A549 treated with DMSO at 1 μM for 4 hours (cell line): ENCODE data around the gene GPS1. TPM values are rescaled to one million over a fixed set of nuclear protein-coding genes. Genes with fewer than 3 reads are reported as not detected.

Source experiments
- total RNA-seq: library from RNA; stranded (reverse); fragments of 200-300 nt; extraction: Qiagen RNA extraction; gene quantifications from 5 replicates; pipeline ENCODE4 v1.2.3, GENCODE V29; 2022; ENCODE audit warnings: low read depth

The GPS1 gene
- total RNA-seq = 117 to 153 TPM (median 134 TPM) in 5 replicates

DNA sequence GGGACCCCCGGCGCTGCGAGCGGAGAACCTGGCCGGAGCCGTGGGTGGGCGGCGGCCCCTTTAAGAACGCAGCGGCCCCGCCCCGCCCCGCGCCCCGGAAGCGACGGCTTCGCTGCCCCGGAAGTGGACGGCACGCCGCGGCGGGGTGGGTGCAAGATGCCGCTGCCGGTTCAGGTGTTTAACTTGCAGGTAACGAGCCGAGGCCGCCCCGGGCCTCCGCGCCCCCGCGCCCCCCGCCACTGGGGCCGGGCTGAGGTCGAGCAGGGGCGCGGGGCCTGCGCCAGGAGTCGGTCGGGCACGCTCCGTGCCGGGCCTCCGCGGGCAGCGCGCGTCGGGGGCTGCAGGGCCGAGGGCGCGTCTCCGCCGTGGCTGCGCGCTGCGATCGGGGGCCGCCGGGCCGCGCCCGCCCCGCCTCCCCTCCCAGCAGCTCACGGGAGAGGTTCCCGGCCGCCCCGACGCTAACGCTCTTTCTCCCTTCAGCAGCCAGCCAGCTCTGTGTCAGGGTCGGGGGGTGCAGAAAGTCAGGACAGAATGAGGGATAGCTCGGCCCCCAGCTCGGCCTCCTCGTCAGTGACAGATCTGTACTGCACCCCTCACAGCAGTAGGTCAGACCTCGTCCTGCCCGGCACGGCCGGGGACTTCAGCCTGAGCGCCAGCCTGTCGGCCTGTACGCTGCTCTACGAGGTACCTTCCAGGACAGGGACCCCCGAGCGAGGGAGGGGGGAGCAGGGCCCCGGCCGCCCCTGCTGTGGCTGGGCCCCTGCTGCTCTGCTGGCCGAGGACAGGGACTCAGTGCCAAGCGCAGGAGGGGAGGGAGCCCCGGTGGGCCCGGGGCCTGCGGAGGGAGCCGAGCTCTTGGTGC lies at the start of gene GPS1, which contains the start of gene RFNG:
TSS of gene GPS1 (plus strand) at position 123 of the 862 bp plus-strand sequence. CDS start at position 157, 34 bp downstream.
TSS of gene RFNG (minus strand) at position 36 of the 862 bp plus-strand sequence. CDS start 45 bp downstream, outside the sequence.

GRCh38 chr17:82022310-82022980 lies 29.3 kb upstream of the GPS1 start, which contains the start of gene CENPX:
Gene CENPX (minus strand): TSS chr17:82022878. CDS start chr17:82022861, 17 bp downstream.

GRCh38 chr17:82022981-82023446 lies 28.7 kb upstream of the GPS1 start, which contains the start of gene LRRC45:
Gene LRRC45 (plus strand): TSS chr17:82023305. CDS start chr17:82023644, 339 bp downstream.

GRCh38 chr17:82031303-82031884 lies 20.3 kb upstream of the GPS1 start, which contains the start of gene RAC3:
Gene RAC3 (plus strand): TSS chr17:82031678. CDS start chr17:82031762, 84 bp downstream.

DNA sequence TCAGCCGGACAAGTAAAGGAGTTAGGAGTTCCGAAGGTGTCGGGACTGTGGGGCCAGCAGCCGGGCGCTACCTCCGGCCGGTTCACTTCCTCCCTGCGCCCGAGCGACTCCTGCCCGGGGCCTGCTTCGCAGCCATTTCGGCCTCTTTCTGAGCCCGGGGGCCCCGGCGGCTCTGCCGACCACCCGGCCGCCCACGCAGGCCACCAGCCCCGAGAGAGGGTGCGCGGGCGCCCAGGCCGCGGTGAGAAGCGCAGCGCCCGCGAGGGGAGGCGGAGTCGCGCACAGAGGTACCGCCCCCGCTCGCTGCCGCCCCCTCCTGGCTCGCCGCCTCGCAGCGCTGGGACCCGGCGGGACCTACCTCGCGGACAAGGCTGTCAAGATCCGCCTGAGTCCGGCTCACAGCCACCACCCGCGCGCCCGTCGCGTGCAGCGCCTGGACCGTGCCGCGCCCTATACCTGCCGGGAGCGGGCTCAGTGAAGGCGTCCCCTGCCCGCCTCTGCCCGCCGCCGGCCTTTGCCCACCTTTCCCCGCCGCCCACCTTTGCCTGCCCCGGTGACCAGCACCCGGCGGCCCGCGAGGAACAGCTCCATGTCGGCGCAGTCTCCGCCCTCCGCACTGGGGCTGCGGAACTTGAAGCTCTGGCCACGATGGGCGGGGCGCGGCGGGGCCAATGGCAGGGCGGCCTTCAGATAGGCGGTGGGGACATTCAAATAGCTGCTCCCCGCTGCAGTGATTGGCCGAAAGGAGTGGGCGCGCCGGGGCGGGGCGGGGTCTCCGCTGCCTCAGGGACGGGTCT lies 14.4 kb upstream of the GPS1 start, which contains the start of gene DCXR:
TSS of gene DCXR (minus strand) at position 606 of the 797 bp plus-strand sequence. CDS start at position 591, 15 bp downstream.

GRCh38 chr17:82065638-82066303 lies 14.1 kb downstream of the GPS1 start, which contains the start of gene DUS1L:
Gene DUS1L (minus strand): TSS chr17:82065804. CDS start chr17:82065059, 745 bp downstream.

GRCh38 chr17:82098169-82098938 lies 46.7 kb downstream of the GPS1 start, which contains the start of gene FASN:
Gene FASN (minus strand): TSS chr17:82098236. CDS start chr17:82096445, 1,791 bp downstream.

Other genes with a start within 250 kb of the GPS1 start
- gene GCGR, start 247.7 kb upstream of the GPS1 start, total RNA-seq = 0.26 to 0.56 TPM (median 0.38 TPM) in 5 replicates
- gene MCRIP1, start 218.6 kb upstream of the GPS1 start, total RNA-seq = 87.6 to 104 TPM (median 95.6 TPM) in 5 replicates
- 0.22 TPM in 1 of 5 replicates, not detected in the others for gene PPP1R27, start 216.8 kb upstream of the GPS1 start, total RNA-seq
- gene P4HB, start 191.4 kb upstream of the GPS1 start, total RNA-seq = 652 to 813 TPM (median 701 TPM) in 5 replicates
- gene ARHGDIA, start 180.6 kb upstream of the GPS1 start, total RNA-seq = 502 to 666 TPM (median 606 TPM) in 5 replicates
- gene ALYREF, start 160.3 kb upstream of the GPS1 start, total RNA-seq = 170 to 259 TPM (median 230 TPM) in 5 replicates
- 205 to 282 TPM (median 254 TPM) in 5 replicates for gene ANAPC11, start 160.2 kb upstream of the GPS1 start, total RNA-seq
- 0.34 to 0.62 TPM (median 0.56 TPM) in 5 replicates for gene NPB, start 149.7 kb upstream of the GPS1 start, total RNA-seq
- 14.0 to 16.6 TPM (median 15.6 TPM) in 5 replicates for gene PCYT2, start 140.5 kb upstream of the GPS1 start, total RNA-seq
- 34.9 to 52.3 TPM (median 41.3 TPM) in 5 replicates for gene SIRT7, start 133.7 kb upstream of the GPS1 start, total RNA-seq
- gene MAFG, start 124.2 kb upstream of the GPS1 start, total RNA-seq = 40.9 to 49.9 TPM (median 42.9 TPM) in 5 replicates
- 72.2 to 97.2 TPM (median 89.1 TPM) in 5 replicates for gene PYCR1, start 114.6 kb upstream of the GPS1 start, total RNA-seq
- not detected in 5 replicates for gene MYADML2, start 104.7 kb upstream of the GPS1 start, total RNA-seq
- 0.26 to 0.59 TPM (median 0.34 TPM) in 5 replicates for gene NOTUM, start 90.7 kb upstream of the GPS1 start, total RNA-seq
- 19.1 to 31.5 TPM (median 27.7 TPM) in 5 replicates for gene ASPSCR1, start 74.3 kb upstream of the GPS1 start, total RNA-seq
- 156 to 199 TPM (median 185 TPM) in 5 replicates for gene CENPX, start 29.0 kb upstream of the GPS1 start, total RNA-seq
- 7.7 to 18.4 TPM (median 14.2 TPM) in 5 replicates for gene LRRC45, start 28.6 kb upstream of the GPS1 start, total RNA-seq
- 23.0 to 39.7 TPM (median 30.7 TPM) in 5 replicates for gene RAC3, start 20.2 kb upstream of the GPS1 start, total RNA-seq
- 71.7 to 103 TPM (median 92.2 TPM) in 5 replicates for gene DCXR, start 14.2 kb upstream of the GPS1 start, total RNA-seq
- gene RFNG, start 87 bp upstream of the GPS1 start, total RNA-seq = 18.6 to 24.2 TPM (median 23.3 TPM) in 5 replicates
- gene DUS1L, start 13.9 kb downstream of the GPS1 start, total RNA-seq = 78.0 to 146 TPM (median 137 TPM) in 5 replicates
- gene FASN, start 46.3 kb downstream of the GPS1 start, total RNA-seq = 117 to 149 TPM (median 134 TPM) in 5 replicates
- 20.0 to 27.7 TPM (median 22.9 TPM) in 5 replicates for gene CCDC57, start 160.9 kb downstream of the GPS1 start, total RNA-seq
- gene SLC16A3, start 177.1 kb downstream of the GPS1 start, total RNA-seq = 79.9 to 109 TPM (median 96.9 TPM) in 5 replicates
- 143 to 161 TPM (median 155 TPM) in 5 replicates for gene CSNK1D, start 221.8 kb downstream of the GPS1 start, total RNA-seq